IPS-18a (cell line): ENCODE data around the gene SLC25A44.

ENCODE experiments used
- H3K27ac ChIP-seq: one replicate; pipeline ENCODE4 v1.5.1; 2013; ENCODE audit warnings: low read length
- H3K27me3 ChIP-seq: one replicate; pipeline ENCODE4 v1.6.1; 2013; ENCODE audit warnings: mild to moderate bottlenecking, low read length; ENCODE audit not compliant: control insufficient read depth, insufficient read depth
- H3K36me3 ChIP-seq: one replicate; pipeline ENCODE4 v1.6.1; 2013; ENCODE audit warnings: low read depth, low read length; ENCODE audit not compliant: control insufficient read depth
- H3K4me1 ChIP-seq: one replicate; pipeline ENCODE4 v1.6.1; 2013; ENCODE audit warnings: low read depth, low read length; ENCODE audit not compliant: control insufficient read depth
- H3K4me3 ChIP-seq: one replicate; pipeline ENCODE4 v1.5.1; 2013; ENCODE audit warnings: low read length
- H3K9ac ChIP-seq: one replicate; pipeline ENCODE4 v1.6.1; 2013; ENCODE audit warnings: mild to moderate bottlenecking, low read length, moderate library complexity
- H3K9me3 ChIP-seq: one replicate; pipeline ENCODE4 v1.6.1; 2013; ENCODE audit warnings: low read depth, low read length; ENCODE audit not compliant: control insufficient read depth

Gene SLC25A44, protein sequence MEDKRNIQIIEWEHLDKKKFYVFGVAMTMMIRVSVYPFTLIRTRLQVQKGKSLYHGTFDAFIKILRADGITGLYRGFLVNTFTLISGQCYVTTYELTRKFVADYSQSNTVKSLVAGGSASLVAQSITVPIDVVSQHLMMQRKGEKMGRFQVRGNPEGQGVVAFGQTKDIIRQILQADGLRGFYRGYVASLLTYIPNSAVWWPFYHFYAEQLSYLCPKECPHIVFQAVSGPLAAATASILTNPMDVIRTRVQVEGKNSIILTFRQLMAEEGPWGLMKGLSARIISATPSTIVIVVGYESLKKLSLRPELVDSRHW

DNA sequence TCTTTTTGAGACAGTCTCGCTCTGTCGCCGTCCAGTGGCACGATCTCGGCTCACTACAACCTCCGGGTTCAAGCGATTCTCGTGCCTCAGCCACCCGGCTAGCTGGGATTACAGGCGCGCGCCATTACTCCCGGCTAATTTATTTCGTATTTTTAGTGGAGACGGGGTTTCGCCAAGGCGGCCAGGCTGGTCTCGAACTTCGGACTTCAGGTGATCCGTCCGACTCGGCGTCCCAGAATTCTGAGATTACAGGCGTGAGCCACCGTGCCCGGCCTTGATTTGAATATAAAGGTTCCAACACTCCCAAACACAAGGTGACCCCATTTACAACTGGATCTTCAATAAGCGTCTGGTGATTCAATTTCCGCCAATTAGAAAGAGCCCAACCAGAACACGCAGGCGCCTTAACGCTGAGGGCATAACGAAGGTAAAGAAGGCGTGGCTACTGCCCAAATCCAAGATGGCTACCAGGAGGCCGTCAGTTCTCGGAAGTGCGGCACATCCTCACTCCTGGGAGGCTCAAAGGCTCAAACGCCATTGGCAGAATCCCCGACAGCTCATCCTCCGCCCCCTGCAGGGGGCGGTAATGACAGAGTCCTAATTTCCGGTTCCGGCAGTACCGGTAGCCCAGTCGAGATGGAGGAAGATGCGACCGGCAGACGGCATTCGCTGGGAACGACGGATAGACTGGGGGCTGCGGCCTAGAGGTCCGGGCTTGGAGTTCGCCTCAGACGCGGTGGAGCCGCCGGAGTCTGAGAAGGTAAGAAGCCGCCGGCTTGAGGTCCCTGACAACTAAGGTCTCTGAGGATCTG lies at the start of gene SLC25A44:
SLC25A44 (plus strand) TSS at position 617 of the 812 bp plus-strand sequence. CDS start 5,744 bp downstream, outside the sequence.
- Histone ChIP-seq H3K9ac (peak within 1 kb of the TSS; percentile 53), H3K4me1 (peaks cover 4% of the 10 kb centered on the region), H3K9me3 (no peaks in the 10 kb centered on the region), H3K27ac (peak within 1 kb of the TSS; percentile 65), H3K27me3 (no peaks in the 10 kb centered on the region), H3K36me3 (no peaks in the 10 kb centered on the region), H3K4me3 (peak within 1 kb of the TSS; percentile 84)

DNA sequence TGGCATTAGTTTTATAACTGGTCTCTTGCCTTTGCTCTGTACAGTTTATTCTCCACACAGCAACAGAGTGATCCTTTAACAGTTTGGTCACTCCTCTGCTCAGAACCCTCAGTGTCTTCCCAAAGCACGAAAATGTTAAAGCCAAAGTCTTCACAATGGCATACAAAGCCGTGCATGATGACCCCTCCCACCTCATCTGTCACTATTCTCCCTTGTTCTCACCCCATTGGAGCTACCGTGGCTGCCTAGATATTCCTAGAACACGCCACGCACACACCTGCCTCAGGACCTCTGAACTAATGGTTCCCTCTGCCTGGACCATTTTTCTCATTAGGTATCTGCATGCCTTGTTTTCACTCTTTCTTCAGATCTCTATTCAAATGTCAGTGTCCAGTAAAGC lies 49.2 kb upstream of the SLC25A44 start:
- H3K27me3 ChIP-seq, result no peaks in the 10 kb centered on the region
- no peak overlapping the region for H3K9ac ChIP-seq
- no peak overlapping the region for H3K4me3 ChIP-seq
- H3K27ac ChIP-seq, result no peak overlapping the region
- no peaks in the 10 kb centered on the region for H3K9me3 ChIP-seq
- no peaks in the 10 kb centered on the region for H3K36me3 ChIP-seq
- H3K4me1 ChIP-seq, result peaks cover 37% of the 10 kb centered on the region

DNA sequence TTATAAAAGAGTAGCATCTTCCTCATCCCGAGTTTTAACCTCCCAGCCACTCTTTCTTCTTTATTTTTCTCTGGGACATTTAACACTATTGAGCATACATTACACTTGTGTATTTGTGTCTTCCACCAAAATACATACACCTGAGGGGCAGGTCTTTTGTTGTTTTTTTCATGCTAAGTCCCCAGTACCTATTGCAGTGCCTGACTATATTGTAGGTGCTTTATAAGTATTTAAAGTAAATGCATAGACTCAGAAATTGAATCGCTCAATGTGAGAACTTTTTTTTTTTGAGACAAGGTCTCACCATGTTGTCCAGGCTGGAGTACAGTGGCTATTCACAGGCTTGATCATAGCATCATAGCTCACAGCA lies 48.3 kb upstream of the SLC25A44 start:
- H3K27ac ChIP-seq, result no peak overlapping the region
- no peak overlapping the region for H3K4me3 ChIP-seq
- H3K36me3 ChIP-seq, result no peaks in the 10 kb centered on the region
- no peak overlapping the region for H3K9ac ChIP-seq
- H3K4me1 ChIP-seq, result peaks cover 44% of the 10 kb centered on the region
- no peaks in the 10 kb centered on the region for H3K9me3 ChIP-seq
- no peaks in the 10 kb centered on the region for H3K27me3 ChIP-seq

DNA sequence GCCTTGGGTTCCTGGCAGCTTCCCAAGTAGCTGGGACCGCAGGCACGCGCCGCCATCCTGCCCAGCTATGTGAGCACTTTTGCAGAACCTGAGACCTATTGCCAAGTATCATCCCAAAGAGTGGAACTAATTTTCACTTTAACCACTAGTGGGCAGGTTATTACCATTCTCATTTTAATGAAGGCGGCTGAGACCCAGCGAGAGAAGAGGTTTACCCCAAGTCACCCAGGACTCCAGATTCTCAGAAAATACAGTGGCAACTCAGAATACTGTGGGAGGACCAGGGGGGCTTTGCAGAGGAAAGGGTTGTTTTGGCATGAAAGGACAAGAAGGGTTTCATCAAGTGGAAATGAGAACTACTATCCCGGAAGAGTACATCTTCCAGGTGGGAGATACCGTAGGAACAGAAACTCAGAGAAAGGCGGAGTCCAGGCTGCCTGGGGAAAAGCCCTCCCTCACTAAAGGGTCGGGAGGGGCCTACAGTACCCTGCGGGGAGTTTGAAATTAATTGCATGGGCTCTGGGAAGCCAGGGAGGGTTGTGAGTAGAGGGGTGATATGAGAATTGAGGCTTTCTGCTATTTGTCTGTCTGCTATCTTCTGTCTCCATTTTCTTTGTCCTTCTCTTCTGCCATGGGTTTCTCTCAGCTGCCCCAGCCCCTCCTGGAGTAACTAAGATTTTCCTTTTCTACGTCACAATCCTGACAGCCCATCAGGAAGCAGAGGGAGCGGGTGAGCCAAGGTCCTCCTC lies 47.7 kb upstream of the SLC25A44 start:
- no peaks in the 10 kb centered on the region for H3K9me3 ChIP-seq
- H3K4me3 ChIP-seq, result peak overlapping the region; percentile 47
- H3K36me3 ChIP-seq, result no peaks in the 10 kb centered on the region
- H3K4me1 ChIP-seq, result peaks cover 50% of the 10 kb centered on the region
- peak overlapping the region; percentile 47 for H3K27ac ChIP-seq
- H3K9ac ChIP-seq, result peak overlapping the region; percentile 34
- no peaks in the 10 kb centered on the region for H3K27me3 ChIP-seq

DNA sequence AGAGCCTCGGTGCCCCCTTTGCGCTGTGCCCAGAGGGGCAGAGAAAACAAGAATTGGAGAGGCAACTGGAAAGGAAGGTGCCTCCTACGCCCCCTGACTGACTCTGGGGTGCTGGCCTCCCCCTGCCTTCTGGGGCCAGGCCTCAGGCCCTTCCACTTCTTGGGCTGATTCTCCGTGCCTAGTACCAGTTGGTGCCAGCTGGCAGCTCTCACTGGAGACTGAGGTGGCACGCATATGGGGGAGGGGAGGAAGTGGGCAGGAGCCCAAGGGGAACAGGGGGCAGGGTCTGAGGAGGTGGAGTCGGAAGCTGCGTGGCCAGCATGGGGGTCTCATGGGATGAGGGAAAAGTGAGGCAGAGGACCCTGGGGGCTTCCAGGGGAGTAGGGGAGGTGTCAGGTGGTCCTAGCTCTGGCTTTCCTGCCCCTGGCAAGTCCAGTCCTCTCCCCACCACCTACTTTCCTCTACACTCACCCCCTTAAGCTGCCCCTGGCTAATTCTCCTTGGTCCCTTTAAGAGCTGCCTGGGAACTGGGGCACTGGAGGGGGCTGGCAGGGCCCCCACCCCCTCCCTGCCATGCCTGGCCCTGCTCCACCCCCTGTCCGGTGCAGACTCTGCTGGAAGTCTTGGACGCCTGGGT lies 47.0 kb upstream of the SLC25A44 start:
- no peaks in the 10 kb centered on the region for H3K27me3 ChIP-seq
- H3K36me3 ChIP-seq, result no peaks in the 10 kb centered on the region
- peaks cover 49% of the 10 kb centered on the region for H3K4me1 ChIP-seq
- H3K9me3 ChIP-seq, result no peaks in the 10 kb centered on the region
- peak overlapping the region; percentile 34 for H3K9ac ChIP-seq
- peak overlapping the region; percentile 47 for H3K4me3 ChIP-seq
- no peak overlapping the region for H3K27ac ChIP-seq

DNA sequence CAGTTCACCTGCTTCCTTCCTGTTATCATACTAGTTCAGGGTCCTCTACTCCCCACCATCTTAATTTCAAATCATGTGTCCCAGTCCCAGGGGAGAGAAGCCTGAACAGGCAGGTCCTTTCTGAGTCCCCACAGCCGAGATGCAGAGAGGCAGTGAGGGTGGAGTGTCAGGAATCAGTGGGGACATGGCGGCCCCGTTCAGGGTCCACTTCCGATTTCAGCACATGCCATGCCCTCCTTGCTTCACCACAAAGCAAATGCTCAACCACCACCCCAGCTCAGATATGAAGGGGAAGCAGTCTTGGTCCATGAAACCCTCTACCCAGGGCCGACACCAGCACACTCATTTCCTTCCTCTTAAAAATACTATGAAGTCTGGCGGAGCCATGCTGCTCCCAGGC lies 45.7 kb upstream of the SLC25A44 start:
- H3K36me3 ChIP-seq, result no peaks in the 10 kb centered on the region
- no peaks in the 10 kb centered on the region for H3K9me3 ChIP-seq
- H3K27ac ChIP-seq, result no peak overlapping the region
- H3K27me3 ChIP-seq, result no peaks in the 10 kb centered on the region
- no peak overlapping the region for H3K9ac ChIP-seq
- H3K4me3 ChIP-seq, result no peak overlapping the region
- H3K4me1 ChIP-seq, result peaks cover 55% of the 10 kb centered on the region

DNA sequence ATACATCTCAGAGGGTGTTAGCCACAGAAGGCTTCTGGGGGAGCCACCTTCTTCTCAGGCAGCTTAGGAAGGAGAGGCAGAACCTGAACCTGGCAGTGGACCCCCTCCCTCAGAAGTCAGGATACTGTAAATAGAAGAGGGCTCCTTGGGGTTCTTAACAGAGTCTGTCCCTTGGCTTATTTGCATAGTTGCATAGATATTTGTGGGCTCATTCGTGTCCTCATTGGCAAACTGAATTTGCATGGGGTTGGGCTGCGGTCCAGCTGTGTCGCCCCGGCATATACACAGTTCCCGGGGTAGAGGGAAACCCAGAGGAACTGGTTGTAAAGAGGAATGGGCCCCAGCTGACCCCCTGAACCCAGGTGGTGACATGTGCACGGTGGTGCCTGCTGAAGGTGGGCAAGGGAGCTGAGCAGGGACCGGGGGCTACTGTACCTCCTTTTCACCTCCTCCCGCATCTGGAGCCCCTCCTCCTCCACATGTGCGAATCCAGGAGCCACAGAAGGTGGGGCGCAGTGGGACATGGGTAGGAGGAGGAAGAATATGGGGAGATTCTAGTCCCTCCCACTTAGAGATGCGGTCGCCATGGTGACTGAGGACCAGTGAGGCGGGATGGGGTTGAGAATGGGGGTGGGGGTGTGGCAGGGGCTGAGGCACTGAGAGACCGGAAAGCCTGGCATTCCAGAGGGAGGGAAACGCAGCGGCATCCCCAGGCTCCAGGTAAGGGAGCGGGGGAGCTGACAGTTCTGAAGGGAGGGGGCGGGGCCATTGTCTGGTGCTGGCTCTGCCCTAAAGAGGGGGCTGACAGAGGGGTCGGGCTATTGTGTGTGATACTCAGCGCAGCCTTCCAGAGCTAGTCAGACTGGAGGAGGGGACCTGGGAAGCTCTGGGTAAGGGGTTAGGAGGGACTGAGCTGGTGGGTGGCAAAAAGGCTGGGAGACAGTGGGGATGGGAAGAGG lies 44.3 kb upstream of the SLC25A44 start:
- H3K27ac ChIP-seq, result no peak overlapping the region
- H3K9me3 ChIP-seq, result no peaks in the 10 kb centered on the region
- H3K27me3 ChIP-seq, result no peaks in the 10 kb centered on the region
- H3K4me1 ChIP-seq, result peaks cover 55% of the 10 kb centered on the region
- H3K36me3 ChIP-seq, result no peaks in the 10 kb centered on the region
- no peak overlapping the region for H3K9ac ChIP-seq
- peak overlapping the region; percentile 43 for H3K4me3 ChIP-seq

DNA sequence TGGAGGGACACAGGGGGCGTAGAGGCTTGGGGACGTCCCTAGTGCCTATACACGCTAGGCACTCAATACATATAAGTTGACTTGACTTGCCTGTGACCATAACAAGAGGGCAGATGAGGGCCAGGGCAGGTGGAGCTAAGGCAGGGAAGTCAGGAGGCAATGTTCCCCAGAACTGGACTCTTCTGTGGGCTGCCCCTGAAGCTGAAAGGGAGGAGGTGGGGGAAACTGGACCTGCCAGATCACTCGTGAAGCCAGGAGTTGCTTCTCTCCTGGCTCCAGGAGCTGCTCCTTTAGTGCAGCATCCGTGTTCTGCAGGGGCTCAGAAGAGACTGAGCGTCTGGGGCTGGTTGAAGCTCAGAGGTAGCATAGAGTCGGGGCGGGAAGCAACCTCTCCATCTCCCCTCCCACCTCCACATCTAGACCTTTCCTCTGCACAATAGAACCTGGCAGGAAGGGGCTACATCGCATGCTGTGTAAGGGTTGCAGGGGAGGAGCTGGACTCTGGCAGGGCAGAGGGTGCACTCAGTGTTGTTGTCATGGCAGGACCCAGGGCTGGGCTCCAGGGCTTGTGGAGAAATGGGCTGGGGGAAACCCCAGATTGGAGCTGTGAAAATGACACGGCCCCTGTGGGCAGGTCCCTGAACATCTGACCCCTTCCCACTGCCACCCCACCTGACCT lies 43.4 kb upstream of the SLC25A44 start:
- Histone ChIP-seq H3K36me3 (no peaks in the 10 kb centered on the region), H3K27ac (no peak overlapping the region), H3K9ac (no peak overlapping the region), H3K4me3 (peak overlapping the region; percentile 43), H3K4me1 (peaks cover 55% of the 10 kb centered on the region), H3K9me3 (no peaks in the 10 kb centered on the region), H3K27me3 (no peaks in the 10 kb centered on the region)

DNA sequence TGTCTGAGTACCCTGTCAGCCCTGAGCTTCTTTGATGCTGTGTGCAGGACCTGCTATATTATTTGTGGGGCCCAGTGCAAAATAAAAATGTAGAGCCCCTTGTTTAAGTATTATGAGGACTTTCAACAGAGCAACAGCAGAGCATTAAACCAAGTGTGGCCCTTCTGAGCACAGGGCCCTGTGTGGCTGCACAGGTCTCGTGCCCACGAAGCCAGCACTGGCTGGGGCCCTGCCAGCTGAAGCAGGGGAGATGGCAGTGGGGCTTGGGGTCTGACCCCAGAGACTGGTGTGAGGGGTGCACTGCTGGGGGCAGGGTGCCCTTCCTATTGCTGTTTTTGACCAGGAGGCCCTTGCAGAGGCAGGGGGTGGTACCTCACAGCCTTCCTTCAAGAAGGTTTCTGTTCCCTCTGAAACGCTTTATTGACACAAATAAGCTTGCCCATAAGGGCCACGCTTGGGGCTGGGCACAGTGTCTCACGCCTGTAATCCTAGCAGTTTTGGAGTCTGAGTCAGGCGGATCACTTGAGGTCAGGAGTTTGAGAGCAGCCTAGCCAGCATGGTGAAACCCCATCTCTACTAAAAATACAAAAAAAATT lies 42.7 kb upstream of the SLC25A44 start:
- H3K36me3 ChIP-seq, result no peaks in the 10 kb centered on the region
- no peak overlapping the region for H3K27ac ChIP-seq
- H3K9me3 ChIP-seq, result no peaks in the 10 kb centered on the region
- no peaks in the 10 kb centered on the region for H3K27me3 ChIP-seq
- H3K4me1 ChIP-seq, result peaks cover 48% of the 10 kb centered on the region
- no peak overlapping the region for H3K4me3 ChIP-seq
- no peak overlapping the region for H3K9ac ChIP-seq

DNA sequence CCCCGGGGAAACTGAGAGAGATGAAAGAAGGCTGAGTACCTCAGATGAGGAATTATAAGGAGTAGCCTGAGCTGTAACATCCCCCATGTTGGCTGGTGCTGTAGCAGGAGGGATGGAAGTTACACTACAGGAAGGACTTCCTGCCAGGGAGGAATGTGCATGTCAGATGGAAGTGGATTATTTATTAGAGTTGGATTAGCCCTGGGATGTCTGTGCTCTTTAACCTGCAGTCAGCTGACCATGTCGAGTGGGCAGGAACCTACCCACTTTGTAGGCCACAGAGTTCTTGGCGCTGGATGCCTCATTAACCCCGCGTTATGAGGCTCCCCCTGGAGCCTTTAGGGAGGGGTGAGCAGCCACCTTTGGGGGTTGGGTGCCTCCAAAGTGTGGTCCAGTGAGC lies 41.3 kb upstream of the SLC25A44 start:
- Histone ChIP-seq H3K9me3 (no peaks in the 10 kb centered on the region), H3K9ac (no peak overlapping the region), H3K36me3 (no peaks in the 10 kb centered on the region), H3K27me3 (no peaks in the 10 kb centered on the region), H3K27ac (no peak overlapping the region), H3K4me1 (peaks cover 36% of the 10 kb centered on the region), H3K4me3 (no peak overlapping the region)
